Heart left ventricle (tissue), 16 donors: ENCODE results near the gene RAB11FIP4. TPM values are rescaled to one million over a fixed set of nuclear protein-coding genes. Genes with fewer than 3 reads are reported as not detected.

Experiments
- ATAC-seq, 4 donors: fragments of 200-7000 bp; cut with Tn5 transposase; one replicate each; pipeline ENCODE4 v1.9.1; 2020 to 2022; ENCODE audit warnings: moderate library complexity in 4 of 4, mild to moderate bottlenecking in 3 of 4, moderate number of reproducible peaks in 1 of 4
- DNase-seq, 5 donors: peaks; one replicate each; pipeline ENCODE4 v3.0.0-alpha.2; 2020
- H3K27ac ChIP-seq, 12 donors: fragments of 200-600 bp; sonication (generic) in 4 of 12; one replicate each; pipeline versions ENCODE4 v1.5.0 to v1.8.0; 2016 to 2022; ENCODE audit warnings: mild to moderate bottlenecking in 2 of 12
- H3K27me3 ChIP-seq, 9 donors: fragments of 200-600 bp; sonication (generic) in 2 of 9; one replicate each; pipeline versions ENCODE4 v1.5.1 to v1.8.0; 2016 to 2022; ENCODE audit warnings: mild to moderate bottlenecking in 3 of 9
- H3K36me3 ChIP-seq, 9 donors: fragments of 200-600 bp; sonication (generic) in 2 of 9; one replicate each; pipeline versions ENCODE4 v1.5.0 to v1.8.0; 2018 to 2022; ENCODE audit warnings: mild to moderate bottlenecking in 2 of 9
- H3K4me1 ChIP-seq, 12 donors: fragments of 200-600 bp; sonication (generic) in 4 of 12; one replicate each; pipeline versions ENCODE4 v1.5.0 to v1.8.0; 2016 to 2022; ENCODE audit warnings: mild to moderate bottlenecking in 3 of 12
- H3K4me3 ChIP-seq, 12 donors: fragments of 200-600 bp; sonication (generic) in 4 of 12; one replicate each; pipeline versions ENCODE4 v1.5.0 to v1.8.0; 2017 to 2022; ENCODE audit warnings: mild to moderate bottlenecking in 9 of 12, moderate library complexity in 4 of 12
- H3K9me3 ChIP-seq, 12 donors: fragments of 200-600 bp; sonication (generic) in 4 of 12; one replicate each; pipeline versions ENCODE4 v1.5.0 to v1.8.0; 2016 to 2022; ENCODE audit warnings: mild to moderate bottlenecking in 1 of 12
- POLR2A ChIP-seq, 2 donors: fragments of 450-650 bp; IDR thresholded peaks; one replicate each; pipeline ENCODE4 v1.6.1; 2017; ENCODE audit warnings: antibody characterized with exemption in 2 of 2, mild to moderate bottlenecking in 2 of 2, moderate library complexity in 2 of 2
- whole genome bisulfite sequencing, 4 donors: extraction: QIAGEN DNeasy Blood & Tissue Kit in 2 of 4; methylation state at CpG; one replicate each; pipeline versions ENCODE4 v1.1.5 to v1.1.7; 2013 to 2018; 5-methylcytosine and 5-hydroxymethylcytosine counted together
- intact Hi-C, 10 donors: fragments of 100-400 bp; cut with DNase I; formaldehyde crosslinking; loops; one replicate each; pipeline versions ENCODE4 v1.11.1 to v1.14.2; 2022
- polyA plus RNA-seq, 2 donors: library from polyadenylated mRNA; stranded (reverse); fragments of 200-250 nt; gene quantifications; one replicate each; pipeline ENCODE4 v1.2.3, GENCODE V29; 2013
- total RNA-seq, 9 donors: library from RNA; depleted of rRNA in 2 of 9; stranded (reverse); fragments of >200 nt in 2 of 9; fragmentation: NEBNext Ultra II Directional in 3 of 9; extraction: Animal tissue kit (Norgen Biotek cat#: 25700) in 3 of 9; gene quantifications; one replicate each; pipeline versions ENCODE4 v1.1.0 to v1.2.4, GENCODE V29; 2016 to 2023
- TF ChIP-seq, protein P1 (sequence below), 12 donors: fragments of 200-600 bp; sonication (generic) in 4 of 12; IDR thresholded peaks; one replicate each; pipeline versions ENCODE4 v1.5.0 to v1.8.0; 2018 to 2022; ENCODE audit warnings: antibody characterized with exemption in 12 of 12, mild to moderate bottlenecking in 5 of 12
- donor health status: ischemic (EF 13 %, LVEDD 7.1; RV severe dilation, severe dysfunction).
- donor health status: healthy with polysubstance abuse.
- donor health status: DM: no; HTN: yes; CAD: no.
- donor health status: DM: no; HTN: no; CAD: no.
- donor health status: ischemic (EF 25% LVEDD 6.9; RV normal size, moderate dysfunction).
- donor health status: ischemic (EF 25% LVEDD 5.7; RV mildly dilated, moderate dysfunction).
- donor health status: healthy.
- donor health status: DM: yes; HTN: yes; CAD: no.
- donor health status: ischemic (EF 35%, LVEDD 5.7; RV mildly dilated, moderate dysfunction).
- donor health status: nonischemic (EF 11% LVEDD 7.7; RV severe dilation, severe dysfunction).
- donor health status: DM: yes; HTN: yes; CAD: no.
- donor health status: PGD.
- donor health status: ischemic (EF 29% LVEDD 5.4; RV normal size, mild dysfunction).
- donor health status: nonischemic (EF 23%, LVEDD 6.1; RV moderate dilation, normal function).

RAB11FIP4 gene
- total and polyA plus RNA-seq, 11 donors: 1.5 to 13.7 (median 8.3) TPM

DNA sequence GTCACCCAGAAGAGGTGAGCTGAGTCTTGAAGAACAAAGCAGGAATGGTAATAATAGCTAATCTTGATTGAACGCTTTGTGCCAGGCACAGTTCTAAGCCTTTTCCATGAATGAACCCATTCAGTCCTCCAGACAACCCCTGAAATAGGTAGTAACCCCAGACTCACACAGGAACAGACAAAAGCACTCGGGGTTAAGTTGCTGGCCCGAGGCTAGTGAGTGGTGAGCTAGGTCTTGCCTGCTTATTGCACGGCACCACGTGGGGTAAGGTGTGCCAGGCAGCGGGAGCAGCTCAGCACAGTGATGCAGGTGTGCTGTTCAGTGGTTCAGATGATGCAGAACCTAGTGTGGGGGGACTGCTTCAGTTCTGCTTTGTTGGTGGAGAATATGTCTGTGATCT, 181.6 kb downstream of the RAB11FIP4 start:
- TF ChIP-seq, protein P1, sequence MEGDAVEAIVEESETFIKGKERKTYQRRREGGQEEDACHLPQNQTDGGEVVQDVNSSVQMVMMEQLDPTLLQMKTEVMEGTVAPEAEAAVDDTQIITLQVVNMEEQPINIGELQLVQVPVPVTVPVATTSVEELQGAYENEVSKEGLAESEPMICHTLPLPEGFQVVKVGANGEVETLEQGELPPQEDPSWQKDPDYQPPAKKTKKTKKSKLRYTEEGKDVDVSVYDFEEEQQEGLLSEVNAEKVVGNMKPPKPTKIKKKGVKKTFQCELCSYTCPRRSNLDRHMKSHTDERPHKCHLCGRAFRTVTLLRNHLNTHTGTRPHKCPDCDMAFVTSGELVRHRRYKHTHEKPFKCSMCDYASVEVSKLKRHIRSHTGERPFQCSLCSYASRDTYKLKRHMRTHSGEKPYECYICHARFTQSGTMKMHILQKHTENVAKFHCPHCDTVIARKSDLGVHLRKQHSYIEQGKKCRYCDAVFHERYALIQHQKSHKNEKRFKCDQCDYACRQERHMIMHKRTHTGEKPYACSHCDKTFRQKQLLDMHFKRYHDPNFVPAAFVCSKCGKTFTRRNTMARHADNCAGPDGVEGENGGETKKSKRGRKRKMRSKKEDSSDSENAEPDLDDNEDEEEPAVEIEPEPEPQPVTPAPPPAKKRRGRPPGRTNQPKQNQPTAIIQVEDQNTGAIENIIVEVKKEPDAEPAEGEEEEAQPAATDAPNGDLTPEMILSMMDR (IDR thresholded peaks at IDR 0.05): no peak
- no peak for TF ChIP-seq POLR2A (IDR thresholded peaks at IDR 0.05)
- Histone ChIP-seq H3K4me1 (peaks cover 4 to 52% (median 40%) of the 10 kb centered on the region in 12 donors), H3K27me3 (no peaks in the 10 kb centered on the region), H3K4me3 (no peak overlapping the region), H3K9me3 (no peaks in the 10 kb centered on the region), H3K36me3 (peaks cover 0 to 5% (median 0%) of the 10 kb centered on the region in 9 donors), H3K27ac (peak overlapping the region in 2 of 12 donors; percentile 7 to 82)
- WGBS, 4 donors: 78 to 90% (median 84%) methylated on average over 6 of the region's 6 CpGs
- no peak for DNase-seq
- no peak for ATAC-seq
- intact Hi-C loops: loop anchor here in 2 of 10 donors (5.0 to 10.0 kb wide), 3 partner anchors 122 to 164 kb away; no protein-coding TSS in a partner anchor

DNA sequence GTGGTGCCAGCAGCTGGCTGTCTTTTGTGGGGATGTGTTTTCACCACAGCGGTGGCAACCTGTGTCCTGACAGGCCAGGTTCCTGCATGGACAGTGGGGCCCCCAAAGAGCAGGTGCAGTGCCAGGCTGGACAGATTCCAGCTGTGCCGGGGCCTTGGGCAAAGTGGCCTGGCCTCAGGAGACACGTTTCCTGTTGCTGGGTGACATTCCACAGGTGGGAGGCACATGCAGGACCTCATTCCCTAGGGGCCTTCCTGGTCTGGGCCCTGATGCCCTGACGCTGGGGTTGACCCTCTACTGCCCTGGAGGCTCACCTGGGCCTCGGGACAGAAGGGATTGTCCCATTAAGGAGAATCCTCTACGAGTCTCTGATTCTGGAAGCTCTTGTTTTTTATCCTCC, 182.4 kb downstream of the RAB11FIP4 start:
- H3K27me3 ChIP-seq: no peaks in the 10 kb centered on the region
- peak overlapping the region in 1 of 12 donors; percentile 39 for H3K27ac ChIP-seq
- no peaks in the 10 kb centered on the region for H3K9me3 ChIP-seq
- no peak for ATAC-seq
- WGBS, 4 donors: 72 to 95% (median 80%) methylated on average over 3 to 6 of the region's 6 CpGs
- H3K4me3 ChIP-seq: no peak overlapping the region
- peaks cover 4 to 47% (median 35%) of the 10 kb centered on the region in 12 donors for H3K4me1 ChIP-seq
- DNase-seq: no peak
- TF ChIP-seq POLR2A (IDR thresholded peaks at IDR 0.05): no peak
- peaks cover 0 to 6% (median 0%) of the 10 kb centered on the region in 9 donors for H3K36me3 ChIP-seq
- intact Hi-C loops: loop anchor here in 2 of 10 donors (5.0 to 10.0 kb wide), 3 partner anchors 121 to 163 kb away; no protein-coding TSS in a partner anchor

- TF ChIP-seq, protein P1 (IDR thresholded peaks at IDR 0.05): no peak
- no peak for TF ChIP-seq POLR2A (IDR thresholded peaks at IDR 0.05)
- ATAC-seq: no peak
- Histone ChIP-seq H3K4me1 (peaks cover 4 to 48% (median 35%) of the 10 kb centered on the region in 12 donors), H3K27ac (peak overlapping the region in 1 of 12 donors; percentile 39), H3K9me3 (no peaks in the 10 kb centered on the region), H3K27me3 (no peaks in the 10 kb centered on the region), H3K36me3 (peaks cover 0 to 6% (median 0%) of the 10 kb centered on the region in 9 donors), H3K4me3 (no peak overlapping the region)
- WGBS, 4 donors: 95 to 97% (median 97%) methylated on average over 10 of the region's 10 CpGs
- DNase-seq: no peak
- intact Hi-C loops: loop anchor here in 2 of 10 donors (5.0 to 10.0 kb wide), 3 partner anchors 120 to 163 kb away; no protein-coding TSS in a partner anchor
Observed at GRCh38 chr17:31574458-31574857, 183.0 kb downstream of the RAB11FIP4 start.

GRCh38 chr17:31575043-31575442, 183.6 kb downstream of the RAB11FIP4 start:
- TF ChIP-seq, protein P1 (IDR thresholded peaks at IDR 0.05): no peak
- TF ChIP-seq POLR2A (IDR thresholded peaks at IDR 0.05): no peak
- 88 to 94% (median 92%) methylated on average over 8 to 13 of the region's 13 CpGs for WGBS, 4 donors
- Histone ChIP-seq H3K27ac (peak overlapping the region in 1 of 12 donors; percentile 39), H3K36me3 (peaks cover 0 to 6% (median 0%) of the 10 kb centered on the region in 9 donors), H3K9me3 (no peaks in the 10 kb centered on the region), H3K4me3 (no peak overlapping the region), H3K27me3 (no peaks in the 10 kb centered on the region), H3K4me1 (peaks cover 4 to 51% (median 30%) of the 10 kb centered on the region in 12 donors)
- no peak for DNase-seq
- intact Hi-C loops: loop anchor here in 1 of 10 donors (10.0 kb wide), 1 partner anchor 120 kb away; no protein-coding TSS in a partner anchor
- ATAC-seq: no peak
